GM12878 (cell line): Measurements from ENCODE around the gene PLXNA4. TPM values are rescaled to one million over a fixed set of nuclear protein-coding genes. Genes with fewer than 3 reads are reported as not detected.

Experiments
- ATAC-seq: fragments of 200-7000 bp; cut with Tn5 transposase; 3 replicates; pipeline ENCODE4 v1.9.1; 2020; ENCODE audit warnings: mild to moderate bottlenecking, moderate library complexity
- BruUV-seq: library from RNA; stranded (reverse); fragments of 400-500 nt; replicated peaks from 2 replicates; lab custom pipeline; 2021; lab: Mats Ljungman, UMichigan
- CTCF ChIA-PET: fragments of 300-600 bp; sonication (Branson Sonifier 250); formaldehyde crosslinking; extraction: SDS; loops from one replicate; lab custom pipeline; 2021; ENCODE audit warnings: inconsistent platforms; lab: Yijun Ruan, JAX
- POLR2A ChIA-PET: fragments of 350-600 bp; formaldehyde crosslinking; extraction: SDS; loops from one replicate; lab custom pipeline; 2021; ENCODE audit warnings: inconsistent platforms; lab: Charles Lee
- RAD21 ChIA-PET: fragments of 300-600 bp; sonication (Branson Sonifier 250); formaldehyde crosslinking; loops from one replicate; lab custom pipeline; 2023; ENCODE audit warnings: antibody characterized with exemption; ENCODE audit not compliant: unreplicated experiment; lab: Charles Lee
- SMC1A ChIA-PET: fragments of 300-600 bp; sonication (Branson Sonifier 250); formaldehyde crosslinking; loops from one replicate; lab custom pipeline; 2023; ENCODE audit not compliant: unreplicated experiment, uncharacterized antibody; lab: Charles Lee
- DNase-seq: peaks from one replicate; pipeline ENCODE4 v3.0.0-alpha.2; 2011; ENCODE audit warnings: low read depth, low spot score
- FAIRE-seq: peaks from 3 replicates; lab custom pipeline; 2011; peaks lifted over from hg19 to GRCh38; lab: Jason Lieb, UNC
- H2AFZ ChIP-seq: 2 replicates; pipeline ENCODE4 v1.6.0; 2011; ENCODE audit warnings: low read depth, low read length, control low read depth; ENCODE audit not compliant: control insufficient read depth
- H3K27ac ChIP-seq: 2 replicates; pipeline ENCODE4 v1.5.1; 2011; ENCODE audit warnings: control low read depth; ENCODE audit not compliant: control insufficient read depth, insufficient read depth
- H3K27me3 ChIP-seq, 2 experiments: replicated peaks in 1 of 2; 2 replicates each; pipeline versions ENCODE4 v1.6.0 to v1.6.1; 2011; ENCODE audit warnings: low read length in 1 of 2; ENCODE audit not compliant: control insufficient read depth in 2 of 2, insufficient read depth in 2 of 2
- H3K36me3 ChIP-seq, 2 experiments: 2 replicates each; pipeline ENCODE4 v1.5.1; 2011; ENCODE audit warnings: low read length in 1 of 2; ENCODE audit not compliant: control insufficient read depth in 2 of 2, insufficient read depth in 2 of 2
- H3K4me1 ChIP-seq: 2 replicates; pipeline ENCODE4 v1.6.1; 2011; ENCODE audit warnings: mild to moderate bottlenecking, low read length, moderate library complexity, mixed read lengths; ENCODE audit not compliant: control insufficient read depth, insufficient read depth
- H3K4me2 ChIP-seq: 2 replicates; pipeline ENCODE4 v1.6.0; 2011; ENCODE audit warnings: control low read depth; ENCODE audit not compliant: control insufficient read depth, insufficient read depth
- H3K4me3 ChIP-seq: fragments of 200-600 bp; sonication (generic); 2 replicates; pipeline ENCODE4 v1.5.1; 2016
- H3K79me2 ChIP-seq: 2 replicates; pipeline ENCODE4 v1.6.0; 2011; ENCODE audit warnings: low read length; ENCODE audit not compliant: control insufficient read depth, insufficient read depth
- H3K9ac ChIP-seq: 2 replicates; pipeline ENCODE4 v1.8.0; 2011; ENCODE audit warnings: low read length, control low read depth, mixed read lengths; ENCODE audit not compliant: control insufficient read depth, insufficient read depth
- H3K9me3 ChIP-seq: replicated peaks from 3 replicates; pipeline ENCODE4 v1.5.1; 2011; ENCODE audit warnings: mild to moderate bottlenecking, low read length; ENCODE audit not compliant: control insufficient read depth, insufficient read depth
- H4K20me1 ChIP-seq: 2 replicates; pipeline ENCODE4 v1.6.0; 2011; ENCODE audit not compliant: control insufficient read depth, insufficient read depth
- BHLHE40 ChIP-seq, 2 experiments: fragments of 450-650 bp in 1 of 2; IDR thresholded peaks; 2 replicates each; pipeline ENCODE4 v1.6.1; 2011 to 2017; ENCODE audit warnings: low read depth in 2 of 2, borderline replicate concordance in 1 of 2, improper control_type of control experiment in 1 of 2, low read length in 1 of 2, mild to moderate bottlenecking in 1 of 2
- CBFB ChIP-seq: IDR thresholded peaks from 2 replicates; pipeline ENCODE4 v1.6.1; 2016; ENCODE audit warnings: antibody characterized with exemption, low read depth
- HDAC6 ChIP-seq: fragments of 200-600 bp; sonication (generic); IDR thresholded peaks from one replicate; pipeline ENCODE4 v1.8.0; 2017; ENCODE audit warnings: antibody characterized with exemption; ENCODE audit not compliant: unreplicated experiment
- HDGF ChIP-seq: fragments of 450-650 bp; IDR thresholded peaks from 2 replicates; pipeline ENCODE4 v1.6.1; 2016; ENCODE audit warnings: antibody characterized with exemption
- LARP7 ChIP-seq: fragments of 450-650 bp; IDR thresholded peaks from 2 replicates; pipeline ENCODE4 v1.6.1; 2017; ENCODE audit warnings: mild to moderate bottlenecking
- PAX8 ChIP-seq: fragments of 450-650 bp; IDR thresholded peaks from 2 replicates; pipeline ENCODE4 v1.6.1; 2017; ENCODE audit warnings: mild to moderate bottlenecking, moderate library complexity
- REST ChIP-seq: IDR thresholded peaks from 2 replicates; pipeline ENCODE4 v1.6.1; 2012; ENCODE audit warnings: mild to moderate bottlenecking, low read depth, low read length
- TCF3 ChIP-seq: IDR thresholded peaks from 2 replicates; pipeline ENCODE4 v1.6.1; 2012; ENCODE audit warnings: low read depth, mild to moderate bottlenecking, low read length, borderline replicate concordance; ENCODE audit not compliant: insufficient read depth
- ZBED1 ChIP-seq: IDR thresholded peaks from 2 replicates; pipeline ENCODE4 v1.6.1; 2016; ENCODE audit warnings: borderline replicate concordance
- ZBTB40 ChIP-seq: fragments of 450-650 bp; IDR thresholded peaks from 2 replicates; pipeline ENCODE4 v1.6.1; 2016; ENCODE audit warnings: mild to moderate bottlenecking, moderate library complexity, borderline replicate concordance
- WGBS: methylation state at CpG from one replicate; pipeline ENCODE4 v1.1.6; 2016; ENCODE audit warnings: low lambda C conversion rate; ENCODE audit not compliant: insufficient replicate concordance, insufficient coverage; ENCODE audit errors: missing lambda C conversion rate; 5-methylcytosine and 5-hydroxymethylcytosine counted together
- in situ Hi-C: fragments of 300-500 bp; cut with MboI; formaldehyde crosslinking; loops from 9 replicates; pipeline ENCODE4 v1.14.3; 2018; ENCODE audit warnings: mixed read lengths
- intact Hi-C: fragments of 100-400 bp; cut with micrococcal nuclease; formaldehyde crosslinking; loops from one replicate; pipeline ENCODE4 v1.14.2; 2022; ENCODE audit not compliant: unreplicated experiment
- polyA plus RNA-seq, 11 experiments: library from polyadenylated mRNA; depleted of rRNA in 4 of 11; unstranded in 6 of 11; stranded (reverse) in 5 of 11; fragments of >200 nt; fragmentation: Nextera tagmentation in 4 of 11; fragmentation: Illumina TruSeq in 1 of 11; extraction: Ambion mirVana in 4 of 11; extraction: Trizol in 1 of 11; gene quantifications; 1 replicate in 1 of 11; 2 replicates in 10 of 11; pipeline versions ENCODE4 v1.2.1 to v1.2.3, GENCODE V29; 2011 to 2016; ENCODE audit warnings: inconsistent platforms in 2 of 11, missing spikeins in 2 of 11, low read depth in 1 of 11
- total RNA-seq, 4 experiments: library from RNA; depleted of rRNA in 3 of 4; stranded (reverse); fragments of >200 nt in 3 of 4; fragmentation: Illumina TruSeq in 1 of 4; extraction: Trizol in 1 of 4; gene quantifications; 2 replicates each; pipeline versions ENCODE4 v1.2.1 to v1.2.3, GENCODE V29; 2013 to 2021

Gene PLXNA4
- total and polyA plus RNA-seq, 10 of the 15 experiments (the other 5 are each of a cell fraction or from before 2014, with no cell fraction given): 0.03 TPM; not detected in 9

DNA sequence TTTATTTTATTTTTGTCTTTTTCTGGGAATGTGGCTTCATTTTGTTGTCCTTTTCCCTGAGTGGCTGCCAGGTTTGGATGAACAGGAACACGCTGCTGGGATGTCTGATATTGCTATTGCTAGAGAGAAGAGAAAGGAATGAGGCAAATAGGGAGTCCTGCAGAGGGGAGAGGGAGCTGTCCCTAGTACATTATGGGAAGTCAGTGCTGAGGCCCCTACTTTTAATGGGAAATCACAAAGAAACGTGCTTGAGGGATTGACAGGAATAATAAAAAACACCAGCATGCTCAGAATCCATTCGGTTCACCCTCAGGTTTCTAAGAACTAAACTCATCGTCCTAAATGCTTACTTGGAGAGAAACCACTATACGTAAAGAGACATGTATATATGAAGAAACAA, 306.6 kb downstream of the PLXNA4 start:
- 5% methylated on average over 5 of the region's 5 CpGs for WGBS

More for the DNA sequence above, 306.6 kb downstream of the PLXNA4 start:
- H3K9me3 ChIP-seq: no peaks in the 10 kb centered on the region
- no peak overlapping the region for H3K4me2 ChIP-seq
- DNase-seq (no peak), FAIRE-seq (no peak), ATAC-seq (no peak)
- intact Hi-C loops: no loop called here
- in situ Hi-C loops: no loop called here
- no peaks in the 10 kb centered on the region for H3K4me1 ChIP-seq
- H3K27me3 ChIP-seq: no peaks in the 10 kb centered on the region
- no peak overlapping the region for H3K27ac ChIP-seq
- RAD21 ChIA-PET: no interaction called here
- SMC1A ChIA-PET: no interaction called here
- no TSS peak for BruUV-seq
- no peaks in the 10 kb centered on the region for H3K36me3 ChIP-seq
- CTCF ChIA-PET: no interaction called here
- H4K20me1 ChIP-seq: no peaks in the 10 kb centered on the region
- no peak overlapping the region for H2AFZ ChIP-seq
- H3K4me3 ChIP-seq: no peak overlapping the region
- POLR2A ChIA-PET: no interaction called here
- TF ChIP-seq HDGF (no peak), REST (no peak), PAX8 (no peak), HDAC6 (no peak), CBFB (no peak), ZBED1 (no peak), BHLHE40 (IDR thresholded peaks at IDR 0.05; ENCODE audit: borderline replicate concordance in 1 of 2, low read depth in 2 of 2, low read length in 1 of 2) (no peak), ZBTB40 (no peak), TCF3 (no peak), LARP7 (no peak)
- H3K79me2 ChIP-seq: no peaks in the 10 kb centered on the region
- no peak overlapping the region for H3K9ac ChIP-seq
